Retinal pigment epithelial cell (primary cell): Measurements from ENCODE around the gene MTCH1.

Experiments
- DNase-seq: peaks from one replicate; pipeline ENCODE4 v3.0.0-alpha.2; 2010; ENCODE audit warnings: low read depth
- H3K4me3 ChIP-seq: 2 replicates; pipeline ENCODE4 v1.5.1; 2011; ENCODE audit warnings: mild to moderate bottlenecking, low read length, control low read depth, moderate library complexity
- CTCF ChIP-seq: conservative IDR thresholded peaks from 2 replicates; pipeline ENCODE4 v1.5.1; 2011; ENCODE audit warnings: low read depth, low read length, control low read depth, inconsistent platforms

The MTCH1 gene

GRCh38 chr6:37027811-37028469 lies 41.9 kb upstream of the MTCH1 start:
- no peak overlapping the region for H3K4me3 ChIP-seq
- no peak for TF ChIP-seq CTCF
- DNase-seq = no peak

GRCh38 chr6:37027036-37027720 lies 41.2 kb upstream of the MTCH1 start:
- DNase-seq = no peak
- H3K4me3 ChIP-seq = no peak overlapping the region
- no peak for TF ChIP-seq CTCF

- H3K4me3 ChIP-seq = no peak overlapping the region
- TF ChIP-seq CTCF = no peak
- DNase-seq = no peak
Observed at GRCh38 chr6:37025621-37026466, 39.8 kb upstream of the MTCH1 start.

GRCh38 chr6:37024656-37025337 lies 38.8 kb upstream of the MTCH1 start:
- TF ChIP-seq CTCF = no peak
- no peak overlapping the region for H3K4me3 ChIP-seq
- DNase-seq = peak; percentile 54

GRCh38 chr6:37022135-37022863 lies 36.3 kb upstream of the MTCH1 start:
- H3K4me3 ChIP-seq = no peak overlapping the region
- no peak for TF ChIP-seq CTCF
- no peak for DNase-seq

- peak; percentile 59 for TF ChIP-seq CTCF
- DNase-seq = no peak
Observed at GRCh38 chr6:37021356-37022129, 35.5 kb upstream of the MTCH1 start.

More at GRCh38 chr6:37021356-37022129, 35.5 kb upstream of the MTCH1 start:
- H3K4me3 ChIP-seq = no peak overlapping the region
